CD4-positive, alpha-beta T cell treated with Interleukin-21 for 1 hour (primary cell): Measurements from ENCODE around the gene MIOX.

Experiments used
- DNase-seq: peaks from one replicate; pipeline ENCODE4 v3.0.0-alpha.2; 2020

MIOX gene

GRCh38 chr22:50520826-50521453, 34.3 kb downstream of the MIOX start:
- DNase-seq: no peak

GRCh38 chr22:50521710-50522109, 35.1 kb downstream of the MIOX start:
- no peak for DNase-seq

- DNase-seq: no peak
Observed at GRCh38 chr22:50522208-50522805, 35.6 kb downstream of the MIOX start.

GRCh38 chr22:50522806-50523438, 36.3 kb downstream of the MIOX start:
- DNase-seq: no peak

- DNase-seq: no peak
Observed at GRCh38 chr22:50523458-50523805, 36.8 kb downstream of the MIOX start.

GRCh38 chr22:50523806-50524675, 37.4 kb downstream of the MIOX start:
- no peak for DNase-seq

- DNase-seq: no peak
Observed at GRCh38 chr22:50524676-50525103, 38.0 kb downstream of the MIOX start.

- DNase-seq: peak; percentile 97
Observed at GRCh38 chr22:50525104-50525857, 38.6 kb downstream of the MIOX start, which contains the start of gene SCO2. SCO2 (minus strand) TSS chr22:50525598; CDS start chr22:50524411, 1,187 bp downstream.

GRCh38 chr22:50525858-50526107, 39.1 kb downstream of the MIOX start:
- DNase-seq: no peak

GRCh38 chr22:50526108-50526833, 39.6 kb downstream of the MIOX start:
- DNase-seq: peak; percentile 90

- peak; percentile 65 for DNase-seq
Observed at GRCh38 chr22:50526834-50527801, 40.5 kb downstream of the MIOX start.

GRCh38 chr22:50527921-50528681, 41.4 kb downstream of the MIOX start:
- DNase-seq: no peak

- DNase-seq: no peak
Observed at GRCh38 chr22:50528682-50529415, 42.2 kb downstream of the MIOX start.

GRCh38 chr22:50529416-50529896, 42.8 kb downstream of the MIOX start:
- DNase-seq: no peak

- peak; percentile 82 for DNase-seq
Observed at GRCh38 chr22:50529897-50530579, 43.4 kb downstream of the MIOX start, which contains the start of gene TYMP. TYMP (minus strand) TSS chr22:50530012; CDS start chr22:50529709, 303 bp downstream.

- no peak for DNase-seq
Observed at GRCh38 chr22:50530580-50530876, 43.9 kb downstream of the MIOX start.

- DNase-seq: peak; percentile 89
Observed at GRCh38 chr22:50530877-50531545, 44.4 kb downstream of the MIOX start.

GRCh38 chr22:50531546-50531961, 44.9 kb downstream of the MIOX start:
- peak; percentile 80 for DNase-seq
